Fibroblast of lung (primary cell): ENCODE measurements around the gene POLR1E. TPM values are rescaled to one million over a fixed set of nuclear protein-coding genes. Genes with fewer than 3 reads are reported as not detected.

Experiments
- DNase-seq, 2 donors: peaks; one replicate each; pipeline versions ENCODE4 v3.0.0 to v3.0.0-alpha.2; 2010; ENCODE audit warnings: low read depth in 2 of 2
- H2AFZ ChIP-seq: 2 replicates; pipeline ENCODE4 v1.5.1; 2012; ENCODE audit warnings: low read length, control low read depth, inconsistent platforms
- H3K27ac ChIP-seq: 2 replicates; pipeline ENCODE4 v1.5.1; 2011; ENCODE audit warnings: low read length, control low read depth; ENCODE audit not compliant: insufficient read depth
- H3K27me3 ChIP-seq: 2 replicates; pipeline ENCODE4 v1.5.1; 2011; ENCODE audit warnings: mild to moderate bottlenecking, low read length; ENCODE audit not compliant: control insufficient read depth, insufficient read depth
- H3K36me3 ChIP-seq: 2 replicates; pipeline ENCODE4 v1.5.1; 2011; ENCODE audit warnings: low read length; ENCODE audit not compliant: control insufficient read depth, insufficient read depth
- H3K4me1 ChIP-seq: 2 replicates; pipeline ENCODE4 v1.5.1; 2011; ENCODE audit warnings: low read length; ENCODE audit not compliant: control insufficient read depth, insufficient read depth; ENCODE audit errors: extremely low read depth
- H3K4me2 ChIP-seq: 2 replicates; pipeline ENCODE4 v1.5.1; 2011; ENCODE audit warnings: low read length, control low read depth; ENCODE audit not compliant: insufficient read depth; ENCODE audit errors: extremely low read depth
- H3K4me3 ChIP-seq, 4 experiments: fragments of 200-600 bp in 1 of 4; sonication (generic) in 1 of 4; replicated peaks in 1 of 4; 2 replicates each; pipeline ENCODE4 v1.5.1; 2011 to 2016; ENCODE audit warnings: low read length in 4 of 4, low read depth in 3 of 4, mild to moderate bottlenecking in 3 of 4, control low read depth in 2 of 4, inconsistent platforms in 1 of 4, mixed read lengths in 1 of 4; ENCODE audit not compliant: insufficient read depth in 1 of 4; ENCODE audit errors: control extremely low read depth in 1 of 4
- H3K79me2 ChIP-seq: 2 replicates; pipeline ENCODE4 v1.5.1; 2012; ENCODE audit warnings: mild to moderate bottlenecking, low read length, inconsistent platforms; ENCODE audit not compliant: control insufficient read depth, insufficient read depth
- H3K9ac ChIP-seq: 2 replicates; pipeline ENCODE4 v1.5.1; 2011; ENCODE audit warnings: mild to moderate bottlenecking, low read length, control low read depth; ENCODE audit not compliant: insufficient read depth
- H3K9me3 ChIP-seq: 2 replicates; pipeline ENCODE4 v1.5.1; 2012; ENCODE audit warnings: low read depth, low read length; ENCODE audit not compliant: control insufficient read depth, insufficient read depth
- H4K20me1 ChIP-seq: 2 replicates; pipeline ENCODE4 v1.5.1; 2011; ENCODE audit warnings: low read length; ENCODE audit not compliant: control insufficient read depth, insufficient read depth; ENCODE audit errors: extremely low read depth
- CTCF ChIP-seq, 2 donors: IDR thresholded peaks in 1 of 2; conservative IDR thresholded peaks in 1 of 2; 1 replicate in 1 of 2; 2 replicates in 1 of 2; pipeline ENCODE4 v1.5.1; 2011 to 2012; ENCODE audit warnings: low read length in 2 of 2, control low read depth in 1 of 2, inconsistent platforms in 1 of 2, low read depth in 1 of 2, mild to moderate bottlenecking in 1 of 2
- EZH2 ChIP-seq: IDR thresholded peaks from 2 replicates; pipeline ENCODE4 v1.5.1; 2012; ENCODE audit warnings: low read length, control low read depth, mild to moderate bottlenecking; ENCODE audit errors: missing control alignments
- polyA plus RNA-seq, 2 donors: library from polyadenylated mRNA; depleted of rRNA in 1 of 2; stranded (reverse) in 1 of 2; unstranded in 1 of 2; fragments of >200 nt; gene quantifications; 2 replicates each; pipeline ENCODE4 v1.2.1, GENCODE V29; 2011 to 2012; ENCODE audit warnings: missing spikeins in 1 of 2
- total RNA-seq: library from RNA; depleted of rRNA; stranded (reverse); fragments of >200 nt; gene quantifications from 2 replicates; pipeline ENCODE4 v1.2.1, GENCODE V29; 2014

The POLR1E gene
- total and polyA plus RNA-seq, 2 donors (not counting 1 experiment from before 2014, with no cell fraction given), result 30.9 to 31.7 TPM

- H2AFZ ChIP-seq, result no peak overlapping the region
Observed at GRCh38 chr9:37497320-37497719, 11.6 kb downstream of the POLR1E start.

GRCh38 chr9:37498457-37498856, 12.7 kb downstream of the POLR1E start:
- no peaks in the 10 kb centered on the region for H3K9me3 ChIP-seq
- H3K79me2 ChIP-seq, result no peaks in the 10 kb centered on the region
- no peak overlapping the region for H3K27ac ChIP-seq
- no peak overlapping the region for H3K4me3 ChIP-seq
- H2AFZ ChIP-seq, result no peak overlapping the region
- H3K4me1 ChIP-seq, result no peaks in the 10 kb centered on the region
- peaks cover 20% of the 10 kb centered on the region for H3K36me3 ChIP-seq
- H4K20me1 ChIP-seq, result no peaks in the 10 kb centered on the region
- no peak overlapping the region for H3K4me2 ChIP-seq
- TF ChIP-seq CTCF (conservative IDR thresholded peaks at IDR 0.05 in 1 of 2, IDR thresholded peaks at IDR 0.05 in 1 of 2; ENCODE audit: low read depth in 1 of 2, low read length in 2 of 2) (no peak), EZH2 (no peak)
- no peak overlapping the region for H3K9ac ChIP-seq
- DNase-seq, result no peak
- no peaks in the 10 kb centered on the region for H3K27me3 ChIP-seq

More at GRCh38 chr9:37497320-37497719, 11.6 kb downstream of the POLR1E start:
- no peak for DNase-seq
- no peaks in the 10 kb centered on the region for H3K4me1 ChIP-seq
- no peaks in the 10 kb centered on the region for H3K27me3 ChIP-seq
- no peak overlapping the region for H3K9ac ChIP-seq
- H3K4me3 ChIP-seq, result no peak overlapping the region
- H3K27ac ChIP-seq, result no peak overlapping the region
- no peak overlapping the region for H3K4me2 ChIP-seq
- H3K36me3 ChIP-seq, result peaks cover 23% of the 10 kb centered on the region
- H3K79me2 ChIP-seq, result no peaks in the 10 kb centered on the region
- H4K20me1 ChIP-seq, result no peaks in the 10 kb centered on the region
- H3K9me3 ChIP-seq, result no peaks in the 10 kb centered on the region
- TF ChIP-seq EZH2, result no peak
- no peak for TF ChIP-seq CTCF (conservative IDR thresholded peaks at IDR 0.05 in 1 of 2, IDR thresholded peaks at IDR 0.05 in 1 of 2; ENCODE audit: low read depth in 1 of 2, low read length in 2 of 2)

- Histone ChIP-seq H3K4me2 (no peak overlapping the region), H3K4me1 (no peaks in the 10 kb centered on the region), H4K20me1 (no peaks in the 10 kb centered on the region), H3K27me3 (no peaks in the 10 kb centered on the region), H2AFZ (no peak overlapping the region), H3K36me3 (peaks cover 17% of the 10 kb centered on the region), H3K9ac (no peak overlapping the region), H3K79me2 (no peaks in the 10 kb centered on the region), H3K27ac (no peak overlapping the region), H3K9me3 (no peaks in the 10 kb centered on the region), H3K4me3 (no peak overlapping the region)
- TF ChIP-seq EZH2, result no peak
- no peak for TF ChIP-seq CTCF (conservative IDR thresholded peaks at IDR 0.05 in 1 of 2, IDR thresholded peaks at IDR 0.05 in 1 of 2; ENCODE audit: low read depth in 1 of 2, low read length in 2 of 2)
- DNase-seq, result no peak
Observed at GRCh38 chr9:37499297-37499696, 13.5 kb downstream of the POLR1E start.
